Spleen (tissue), 11 donors: Measurements from ENCODE around the gene TCHHL1. TPM values are rescaled to one million over a fixed set of nuclear protein-coding genes. Genes with fewer than 3 reads are reported as not detected.
A peak's percentile ranks its signal among the peaks of the same experiment; 100 is the strongest.

Experiments used
- DNase-seq: peaks from one replicate; pipeline ENCODE4 v3.0.0-alpha.2; 2020
- H3K27ac ChIP-seq, 8 donors: fragments of 200-600 bp; sonication (generic) in 7 of 8; 1 replicate in 4 of 8; 2 replicates in 4 of 8; pipeline versions ENCODE4 v1.5.0 to v1.8.0; 2016 to 2021; ENCODE audit warnings: inconsistent platforms in 4 of 8, mild to moderate bottlenecking in 4 of 8, moderate library complexity in 1 of 8
- H3K27me3 ChIP-seq, 7 donors: fragments of 200-600 bp; sonication (generic) in 6 of 7; replicated peaks in 1 of 7; 1 replicate in 4 of 7; 2 replicates in 3 of 7; pipeline versions ENCODE4 v1.5.0 to v1.8.0; 2016 to 2021; ENCODE audit warnings: inconsistent platforms in 3 of 7, mild to moderate bottlenecking in 1 of 7
- H3K36me3 ChIP-seq, 6 donors: fragments of 200-600 bp; sonication (generic) in 5 of 6; 1 replicate in 4 of 6; 2 replicates in 2 of 6; pipeline versions ENCODE4 v1.5.0 to v1.8.0; 2016 to 2021; ENCODE audit warnings: inconsistent platforms in 2 of 6
- H3K4me1 ChIP-seq, 6 donors: fragments of 200-600 bp; sonication (generic) in 5 of 6; 1 replicate in 3 of 6; 2 replicates in 3 of 6; pipeline versions ENCODE4 v1.5.0 to v1.8.0; 2016 to 2021; ENCODE audit warnings: inconsistent platforms in 3 of 6
- H3K4me3 ChIP-seq, 8 donors: fragments of 200-600 bp; sonication (generic) in 7 of 8; 1 replicate in 4 of 8; 2 replicates in 4 of 8; pipeline versions ENCODE4 v1.5.0 to v1.8.0; 2016 to 2021; ENCODE audit warnings: inconsistent platforms in 4 of 8, mild to moderate bottlenecking in 4 of 8, moderate library complexity in 2 of 8
- H3K9me3 ChIP-seq, 8 donors: fragments of 200-600 bp; sonication (generic) in 7 of 8; 1 replicate in 4 of 8; 2 replicates in 4 of 8; pipeline versions ENCODE4 v1.5.0 to v1.8.0; 2016 to 2021; ENCODE audit warnings: inconsistent platforms in 4 of 8
- POLR2A ChIP-seq, 3 donors: fragments of 450-650 bp; IDR thresholded peaks; one replicate each; pipeline ENCODE4 v1.5.1; 2017; ENCODE audit warnings: antibody characterized with exemption in 3 of 3, mild to moderate bottlenecking in 1 of 3
- POLR2AphosphoS5 ChIP-seq, 3 donors: sonication (generic); formaldehyde crosslinking; IDR thresholded peaks; one replicate each; pipeline ENCODE4 v1.5.1; 2017; ENCODE audit warnings: antibody characterized with exemption in 3 of 3
- WGBS, 5 donors: extraction: QIAGEN DNeasy Blood & Tissue Kit in 3 of 5; methylation state at CpG; one replicate each; pipeline versions ENCODE4 v1.1.5 to v1.1.7; 2013 to 2018; 5-methylcytosine and 5-hydroxymethylcytosine counted together
- intact Hi-C: fragments of 100-400 bp; cut with DNase I; formaldehyde crosslinking; loops from one replicate; pipeline ENCODE4 v1.15.0; 2023; ENCODE audit warnings: low total_unique reads
- polyA plus RNA-seq, 3 donors: library from polyadenylated mRNA; stranded (reverse); fragments of 200-250 nt; gene quantifications; one replicate each; pipeline ENCODE4 v1.2.1, GENCODE V29; 2013
- total RNA-seq, 7 donors: library from RNA; depleted of rRNA in 3 of 7; stranded (reverse); fragments of >200 nt in 3 of 7; fragmentation: NEBNext Ultra II Directional in 4 of 7; extraction: Animal tissue kit (Norgen Biotek cat#: 25700) in 4 of 7; gene quantifications; one replicate each; pipeline versions ENCODE4 v1.1.0 to v1.2.1, GENCODE V29; 2016 to 2021
- TF ChIP-seq, protein P1 (sequence below), 11 experiments: fragments of 200-600 bp in 7 of 11; fragments of 450-650 bp in 4 of 11; sonication (generic) in 4 of 11; IDR thresholded peaks in 8 of 11; conservative IDR thresholded peaks in 3 of 11; 1 replicate in 7 of 11; 2 replicates in 4 of 11; pipeline versions ENCODE4 v1.4.0 to v1.8.0; 2016 to 2021; ENCODE audit warnings: antibody characterized with exemption in 11 of 11, inconsistent platforms in 4 of 11, mild to moderate bottlenecking in 1 of 11
- donor health status: healthy with polysubstance abuse.
- donor health status: DM: no; HTN: no; CAD: no; lungs with moderate emphysema.
- donor health status: DM: no; HTN: no; CAD: no.
- donor health status: Bipolar disorder and iron deficiency.
- donor health status: healthy.
- donor health status: DM: no; HTN: no; CAD: no.
- donor health status: DM: yes; HTN: yes; CAD: no.

The TCHHL1 gene
- total and polyA plus RNA-seq, 10 donors: not detected

DNA sequence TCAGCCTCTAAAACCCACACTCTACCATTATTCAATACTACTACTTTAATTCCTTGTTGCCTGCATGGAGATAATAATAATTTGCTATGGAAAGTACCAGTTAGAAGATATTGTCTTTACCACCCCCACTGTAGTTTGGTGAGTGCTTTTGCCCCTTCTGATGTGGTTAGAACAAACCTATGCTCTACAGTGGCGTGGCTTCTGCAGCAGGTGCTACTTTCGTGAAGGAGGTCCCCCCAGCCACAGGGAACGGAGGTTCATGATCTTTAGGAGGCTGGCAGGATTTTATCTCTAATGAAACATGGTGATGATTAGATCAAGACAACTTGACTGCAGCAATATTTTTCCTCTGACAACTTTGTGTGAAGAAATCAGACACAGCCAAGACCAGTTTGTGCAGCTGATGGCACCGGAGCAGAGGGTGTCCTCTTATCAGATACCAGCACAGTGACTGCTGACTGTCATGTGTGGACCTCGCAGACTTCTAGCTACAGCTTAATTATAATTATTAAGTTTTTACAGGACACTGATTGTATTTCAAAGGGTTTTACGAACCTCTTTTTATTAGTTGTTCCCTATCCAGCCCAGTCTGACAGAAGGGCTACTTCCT, 37.1 kb upstream of the TCHHL1 start:
- intact Hi-C loops: loop anchor here (10.0 kb wide), 1 partner anchor 61 kb away; no protein-coding TSS in a partner anchor
- no peaks in the 10 kb centered on the region for H3K36me3 ChIP-seq
- TF ChIP-seq POLR2A (IDR thresholded peaks at IDR 0.05) (no peak), POLR2AphosphoS5 (IDR thresholded peaks at IDR 0.05) (no peak)
- TF ChIP-seq, protein P1, sequence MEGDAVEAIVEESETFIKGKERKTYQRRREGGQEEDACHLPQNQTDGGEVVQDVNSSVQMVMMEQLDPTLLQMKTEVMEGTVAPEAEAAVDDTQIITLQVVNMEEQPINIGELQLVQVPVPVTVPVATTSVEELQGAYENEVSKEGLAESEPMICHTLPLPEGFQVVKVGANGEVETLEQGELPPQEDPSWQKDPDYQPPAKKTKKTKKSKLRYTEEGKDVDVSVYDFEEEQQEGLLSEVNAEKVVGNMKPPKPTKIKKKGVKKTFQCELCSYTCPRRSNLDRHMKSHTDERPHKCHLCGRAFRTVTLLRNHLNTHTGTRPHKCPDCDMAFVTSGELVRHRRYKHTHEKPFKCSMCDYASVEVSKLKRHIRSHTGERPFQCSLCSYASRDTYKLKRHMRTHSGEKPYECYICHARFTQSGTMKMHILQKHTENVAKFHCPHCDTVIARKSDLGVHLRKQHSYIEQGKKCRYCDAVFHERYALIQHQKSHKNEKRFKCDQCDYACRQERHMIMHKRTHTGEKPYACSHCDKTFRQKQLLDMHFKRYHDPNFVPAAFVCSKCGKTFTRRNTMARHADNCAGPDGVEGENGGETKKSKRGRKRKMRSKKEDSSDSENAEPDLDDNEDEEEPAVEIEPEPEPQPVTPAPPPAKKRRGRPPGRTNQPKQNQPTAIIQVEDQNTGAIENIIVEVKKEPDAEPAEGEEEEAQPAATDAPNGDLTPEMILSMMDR (IDR thresholded peaks at IDR 0.05 in 8 of 11, conservative IDR thresholded peaks at IDR 0.05 in 3 of 11): no peak
- H3K4me3 ChIP-seq: no peak overlapping the region
- WGBS, 5 donors: 65 to 85% (median 71%) methylated on average over 6 of the region's 6 CpGs
- no peaks in the 10 kb centered on the region for H3K9me3 ChIP-seq
- peaks cover 0 to 76% (median 11%) of the 10 kb centered on the region in 7 donors for H3K27me3 ChIP-seq
- no peak overlapping the region for H3K27ac ChIP-seq
- no peak for DNase-seq
- H3K4me1 ChIP-seq: no peaks in the 10 kb centered on the region

DNA sequence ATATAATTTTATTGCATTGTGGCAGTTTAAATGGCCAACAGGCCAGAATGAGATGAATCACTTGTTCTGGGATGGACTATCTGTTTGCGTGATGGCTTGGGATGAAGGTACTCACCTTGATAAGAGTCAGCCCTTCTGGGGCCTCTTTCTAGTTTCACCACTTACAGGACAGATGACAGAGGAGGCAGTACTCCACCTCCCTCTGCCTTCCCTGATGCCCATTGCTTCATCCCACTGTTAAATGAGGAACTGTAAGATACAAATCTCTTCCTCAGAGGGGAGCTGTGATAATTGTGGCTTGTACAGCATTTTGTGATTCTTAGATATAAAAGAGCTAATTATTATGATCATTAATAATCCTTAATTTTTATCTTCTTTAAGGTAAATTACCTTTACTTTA, 30.1 kb upstream of the TCHHL1 start:
- no peak for DNase-seq
- intact Hi-C loops: no loop called here
- no peaks in the 10 kb centered on the region for H3K36me3 ChIP-seq
- no peaks in the 10 kb centered on the region for H3K9me3 ChIP-seq
- no peak for TF ChIP-seq POLR2AphosphoS5 (IDR thresholded peaks at IDR 0.05)
- TF ChIP-seq, protein P1 (IDR thresholded peaks at IDR 0.05 in 8 of 11, conservative IDR thresholded peaks at IDR 0.05 in 3 of 11): no peak
- TF ChIP-seq POLR2A (IDR thresholded peaks at IDR 0.05): no peak
- H3K4me1 ChIP-seq: no peaks in the 10 kb centered on the region
- H3K27me3 ChIP-seq: peaks cover 0 to 87% (median 16%) of the 10 kb centered on the region in 7 donors
- no peak overlapping the region for H3K27ac ChIP-seq
- WGBS, 5 donors: 89 to 100% (median 93%) methylated on average over 1 of the region's 1 CpG
- no peak overlapping the region for H3K4me3 ChIP-seq

DNA sequence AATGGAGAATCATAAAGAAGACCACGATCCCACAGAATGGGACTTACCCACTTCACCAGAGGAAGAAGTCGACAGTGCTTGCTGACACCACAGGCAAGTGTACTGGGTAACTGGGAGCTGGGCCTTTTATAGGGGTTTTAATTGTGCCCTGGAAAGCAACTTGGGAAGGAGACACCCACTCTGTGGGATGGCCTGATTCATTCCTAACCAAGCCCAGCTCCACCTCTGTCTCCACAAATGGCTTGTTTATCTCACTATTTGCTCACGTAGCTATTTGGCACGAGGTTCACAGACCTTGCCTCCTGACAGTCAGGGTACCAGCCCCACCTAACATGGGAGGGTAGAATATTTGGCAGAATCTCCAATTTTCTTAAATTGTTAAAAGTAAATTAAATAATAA, 26.5 kb upstream of the TCHHL1 start, which contains the start of gene TCHH:
Gene TCHH (minus strand): TSS at position 101 of the 400 bp plus-strand sequence. CDS start 1,364 bp downstream, outside the sequence.
- 60 to 68% (median 62%) methylated on average over 4 of the region's 4 CpGs for WGBS, 5 donors
- Histone ChIP-seq H3K36me3 (no peaks in the 10 kb centered on the region), H3K9me3 (no peaks in the 10 kb centered on the region), H3K4me1 (peaks cover 18 to 31% (median 26%) of the 10 kb centered on the region in 6 donors), H3K27me3 (peaks cover 0 to 98% (median 52%) of the 10 kb centered on the region in 7 donors), H3K4me3 (no peak within 1 kb of the TSS), H3K27ac (no peak within 1 kb of the TSS)
- no peak for DNase-seq
- intact Hi-C loops: no loop called here
- no peak for TF ChIP-seq POLR2AphosphoS5 (IDR thresholded peaks at IDR 0.05)
- no peak for TF ChIP-seq POLR2A (IDR thresholded peaks at IDR 0.05)
- TF ChIP-seq, protein P1 (IDR thresholded peaks at IDR 0.05 in 8 of 11, conservative IDR thresholded peaks at IDR 0.05 in 3 of 11): no peak

DNA sequence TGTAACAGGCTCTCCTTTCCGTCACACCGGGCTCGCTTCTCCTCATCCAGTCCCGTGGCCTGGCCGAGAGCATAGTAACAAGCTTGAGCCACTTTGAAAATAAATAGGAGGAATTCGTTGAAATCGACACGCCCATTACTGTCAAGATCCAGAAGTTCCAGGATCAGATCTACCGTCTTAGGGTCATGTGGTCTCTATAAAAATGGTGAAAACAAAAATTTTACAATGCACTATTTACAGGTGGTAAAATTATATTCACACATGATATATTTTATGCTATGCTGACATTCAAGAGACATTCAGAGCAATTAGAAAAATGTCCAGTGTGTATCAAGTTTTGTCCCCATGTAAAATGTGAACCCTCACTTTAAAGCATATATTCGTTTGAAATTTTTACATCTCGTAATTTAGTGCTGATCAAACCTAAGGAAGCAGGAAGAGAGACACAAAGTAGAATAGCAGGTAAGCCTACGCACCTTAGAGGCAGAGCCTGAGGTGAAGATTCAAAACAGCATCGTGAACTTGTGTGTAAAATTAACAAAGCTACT, 24.1 kb upstream of the TCHHL1 start:
- Histone ChIP-seq H3K36me3 (no peaks in the 10 kb centered on the region), H3K27me3 (peaks cover 0 to 99% (median 76%) of the 10 kb centered on the region in 7 donors), H3K9me3 (peaks cover 0 to 14% (median 0%) of the 10 kb centered on the region in 8 donors), H3K4me1 (peaks cover 22 to 55% (median 47%) of the 10 kb centered on the region in 6 donors), H3K27ac (no peak overlapping the region), H3K4me3 (peak overlapping the region in 2 of 8 donors; percentile 47 to 68)
- no peak for DNase-seq
- 25 to 31% (median 26%) methylated on average over 13 of the region's 13 CpGs for WGBS, 5 donors
- intact Hi-C loops: no loop called here
- TF ChIP-seq, protein P1 (IDR thresholded peaks at IDR 0.05 in 8 of 11, conservative IDR thresholded peaks at IDR 0.05 in 3 of 11): no peak
- no peak for TF ChIP-seq POLR2A (IDR thresholded peaks at IDR 0.05)
- no peak for TF ChIP-seq POLR2AphosphoS5 (IDR thresholded peaks at IDR 0.05)
